NCI-H1436 treated with DMSO at 0.1 percent for 48 hours (cell line): Measurements from ENCODE around the gene TLR10.
"Not testable (repeated sequence)": the region's sequence is repeated elsewhere in the genome, so short reads cannot be mapped to it uniquely, and the experiment has no call there.

Source experiments
- DNase-seq: peaks from one replicate; lab custom pipeline; 2025; lab: John Stamatoyannopoulos, UW

TLR10 gene

DNA sequence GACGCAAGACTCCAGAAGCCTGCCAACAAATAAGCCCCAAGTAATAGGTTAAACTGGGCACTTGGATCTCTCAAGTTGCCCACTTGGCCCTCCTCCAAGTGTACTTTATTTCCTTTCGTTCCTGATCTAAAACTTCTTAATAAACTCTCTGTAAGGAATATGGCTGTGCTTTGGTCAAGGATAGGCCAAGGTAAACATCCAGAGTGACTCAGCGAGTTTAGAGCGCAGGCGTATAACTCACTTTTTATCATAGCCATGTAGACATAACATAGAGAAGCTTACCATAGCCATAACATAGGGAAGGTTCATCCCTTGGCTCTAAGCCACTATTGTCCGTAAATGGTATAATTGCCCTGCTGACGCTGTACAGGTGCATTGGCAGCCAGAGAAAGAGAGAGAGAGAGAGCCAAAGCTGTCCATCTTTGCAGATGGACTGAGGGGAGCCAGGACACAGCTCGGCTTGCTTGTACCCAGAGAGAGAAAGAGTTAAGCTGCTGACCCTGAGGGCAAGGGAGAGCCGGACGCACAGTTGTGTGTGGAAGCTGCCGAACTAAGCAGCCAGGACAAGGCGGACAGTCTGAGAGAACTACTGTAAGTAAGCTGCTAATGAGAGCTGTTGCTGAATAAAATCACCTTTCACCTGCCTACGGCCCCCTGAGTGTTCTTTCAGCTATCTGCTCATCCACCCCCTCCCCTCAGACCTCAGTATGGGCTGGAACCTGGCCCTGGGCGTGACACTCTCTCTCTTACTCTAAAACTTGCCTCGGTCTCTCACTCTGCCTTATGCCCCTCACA, 20.0 kb upstream of the TLR10 start:
- DNase-seq = no peak

- DNase-seq = no peak
Observed at GRCh38 chr4:38800961-38801450, 18.2 kb upstream of the TLR10 start.

GRCh38 chr4:38800366-38800765, 17.6 kb upstream of the TLR10 start:
- DNase-seq = no peak

DNA sequence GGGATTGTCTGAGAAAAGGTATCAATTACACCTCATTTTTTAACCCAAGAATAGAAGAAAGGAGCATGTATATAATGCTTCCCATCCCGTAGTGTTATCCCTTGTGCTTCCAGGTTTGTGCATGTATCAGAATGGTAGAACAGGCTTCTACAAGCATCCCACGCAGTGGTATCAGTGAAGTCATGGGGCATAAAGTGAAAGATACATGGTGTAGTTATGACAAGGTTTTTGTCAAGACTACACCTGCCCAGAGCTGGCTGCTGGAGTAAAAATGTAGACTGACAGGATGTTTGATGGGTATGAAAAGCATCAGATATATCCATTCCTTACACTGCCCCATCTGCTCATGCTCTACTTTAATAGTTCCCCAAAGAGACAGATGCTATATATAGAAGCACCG, 12.3 kb upstream of the TLR10 start:
- DNase-seq = no peak

DNA sequence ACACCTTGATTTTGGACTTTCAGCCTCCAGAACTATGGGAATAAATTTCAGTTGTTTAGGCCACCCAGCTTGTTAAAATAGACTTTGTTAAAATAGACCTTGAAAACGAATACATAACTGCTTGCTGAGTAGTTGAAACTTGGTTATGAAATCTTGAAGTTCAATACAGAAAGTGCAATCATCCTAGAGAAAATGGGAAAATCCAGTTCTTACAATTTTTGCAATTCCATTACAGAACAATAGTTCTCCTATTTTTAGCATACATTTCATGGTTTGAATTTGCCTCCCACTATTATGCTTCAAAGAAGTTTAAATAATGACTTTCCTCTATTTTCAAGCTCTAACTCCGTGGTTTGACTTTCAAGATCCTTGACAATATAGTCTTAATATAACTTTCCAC, 11.3 kb upstream of the TLR10 start:
- DNase-seq = no peak

DNA sequence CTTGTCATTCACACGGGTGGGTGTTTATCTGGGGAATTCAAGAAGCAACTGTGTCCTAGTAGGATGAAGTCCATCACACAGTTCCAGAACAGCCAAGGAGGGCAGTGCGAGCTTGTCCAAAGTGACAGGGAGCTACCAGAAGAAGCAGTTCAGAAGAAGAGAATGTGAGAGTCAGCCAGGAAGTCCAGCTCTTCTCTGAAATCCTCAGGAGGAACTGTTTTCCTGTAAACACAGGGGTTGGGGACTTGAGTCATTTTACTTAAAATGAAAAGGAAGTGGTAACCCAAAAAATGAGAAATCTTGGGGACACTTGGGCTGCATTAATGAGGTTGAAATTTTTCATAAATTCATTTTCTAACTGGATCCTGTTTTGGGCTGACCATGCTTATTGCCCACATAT, 8.2 kb upstream of the TLR10 start:
- DNase-seq = no peak

DNA sequence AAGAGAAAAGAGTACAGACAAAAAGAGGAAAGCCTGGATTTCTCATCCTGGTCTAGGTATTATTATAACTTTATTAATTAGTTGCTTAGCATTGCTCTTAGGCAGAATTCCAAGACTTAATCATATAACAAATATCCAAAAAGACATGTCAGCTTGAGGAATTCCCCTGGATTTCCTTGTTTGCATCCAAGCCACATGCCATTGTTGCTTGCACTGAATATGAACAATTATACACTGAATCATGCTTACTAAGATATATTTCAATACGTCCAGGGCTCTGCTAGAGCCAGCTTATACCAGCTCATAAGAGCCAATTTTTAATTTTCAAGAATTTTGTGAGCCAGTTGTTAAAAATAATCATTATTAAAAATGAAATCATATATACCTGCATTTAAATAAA, 5.5 kb upstream of the TLR10 start:
- DNase-seq = no peak

DNA sequence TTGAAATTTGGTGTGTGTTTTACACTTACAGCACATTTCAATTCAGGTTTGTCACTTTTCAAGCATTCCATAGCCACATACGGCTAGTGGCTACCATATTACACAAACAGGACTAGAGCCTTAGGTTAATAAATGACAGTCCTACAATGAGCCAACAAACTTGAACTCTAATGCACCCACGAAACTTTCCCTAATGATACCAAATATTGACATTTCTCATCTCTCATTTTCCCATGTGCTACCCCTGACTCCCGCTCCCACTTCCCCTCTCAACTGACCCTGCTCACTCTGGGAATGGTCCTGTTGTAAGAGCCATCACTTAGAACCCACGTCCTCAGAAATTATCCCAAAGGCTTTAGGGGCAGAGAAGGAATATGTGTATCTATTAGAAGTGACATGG, 4.9 kb upstream of the TLR10 start:
- no peak for DNase-seq

- DNase-seq = no peak
Observed at GRCh38 chr4:38785901-38786402, 3.2 kb upstream of the TLR10 start.

DNA sequence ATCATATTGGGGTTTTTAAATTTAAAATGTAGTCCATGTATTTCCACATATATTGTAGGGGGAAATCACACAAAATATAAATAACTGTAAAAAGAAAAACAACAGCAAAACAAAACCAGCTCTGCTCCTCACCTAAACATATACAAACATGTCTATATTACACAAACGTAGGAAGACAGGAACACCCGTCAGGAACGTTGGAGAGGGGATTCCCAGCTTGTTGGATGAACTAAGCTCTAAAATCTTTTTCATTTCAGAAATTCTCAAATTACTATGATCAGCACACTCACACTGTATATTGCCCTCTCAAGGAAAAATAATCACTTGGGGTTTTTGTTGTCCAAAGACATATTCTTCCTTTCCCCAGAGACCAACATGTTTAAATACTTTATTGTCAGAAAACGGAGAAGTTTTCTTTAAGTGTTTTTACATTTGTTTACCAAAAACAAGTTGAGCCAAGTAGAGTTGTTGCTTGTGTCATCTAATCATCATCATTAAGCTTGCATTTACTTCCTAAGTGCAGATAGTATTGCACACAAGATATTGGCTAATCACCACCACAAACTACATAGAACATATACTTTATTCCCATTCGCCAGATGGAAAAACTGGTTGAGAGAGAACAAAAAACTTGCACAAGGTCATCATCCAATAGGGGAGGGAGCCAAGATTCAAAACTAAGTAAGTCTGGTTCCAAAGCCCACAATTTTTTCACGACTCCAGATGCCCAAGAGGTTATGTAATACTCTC, 2.4 kb upstream of the TLR10 start:
- DNase-seq = no peak

- DNase-seq = no peak
Observed at GRCh38 chr4:38784141-38784540, 1.4 kb upstream of the TLR10 start.

- DNase-seq = no peak
Observed at GRCh38 chr4:38783109-38783460, 295 bp upstream of the TLR10 start.

DNA sequence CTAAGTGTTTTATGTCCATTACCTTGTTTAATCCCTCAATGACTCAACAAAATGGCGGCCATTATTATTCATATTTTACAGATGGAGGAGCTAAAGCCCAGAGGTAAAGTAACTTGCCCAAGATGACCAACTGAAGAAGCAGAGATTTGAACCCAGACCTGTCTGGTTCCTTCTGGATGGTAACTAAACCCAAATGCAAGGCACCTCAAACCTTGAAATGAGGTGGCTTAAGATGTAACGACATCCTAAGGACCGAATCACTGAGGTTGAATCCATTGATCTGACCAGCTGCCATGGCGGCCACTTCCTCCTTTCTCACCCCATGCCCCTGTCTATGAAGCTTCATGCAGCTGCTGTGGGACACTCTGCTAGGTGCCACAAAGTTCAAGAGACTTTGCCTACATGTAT, 932 bp downstream of the TLR10 start:
- DNase-seq = no peak

DNA sequence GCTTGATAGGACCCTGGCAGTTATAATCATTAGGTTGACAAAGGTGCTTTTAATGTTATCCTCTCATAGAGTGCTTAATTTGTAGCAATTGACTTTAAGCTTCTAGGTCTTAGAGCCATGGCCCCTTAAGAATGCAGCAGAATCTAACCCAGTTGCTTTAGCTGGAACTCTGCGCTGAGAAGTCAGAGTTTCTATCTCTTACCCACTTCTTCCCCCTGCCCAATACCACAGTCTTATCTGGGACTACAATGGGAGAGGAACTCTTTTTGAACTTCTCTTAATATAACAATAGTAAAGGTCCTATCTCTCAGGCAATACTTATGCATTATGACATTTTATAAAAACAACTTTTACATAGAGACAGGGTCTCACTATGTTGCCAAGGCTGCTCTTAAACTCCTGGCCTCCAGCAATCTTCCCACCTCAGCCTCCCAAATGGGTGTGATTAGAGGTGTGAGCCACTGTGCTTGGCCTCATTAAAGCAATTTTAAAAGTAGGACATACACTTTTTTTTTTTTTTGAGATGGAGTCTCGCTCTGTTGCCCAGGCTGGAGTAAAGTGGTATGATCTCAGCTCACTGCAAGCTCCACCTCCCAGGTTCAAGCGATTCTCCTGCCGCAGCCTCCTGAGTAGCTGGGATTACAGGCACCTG, 1.8 kb downstream of the TLR10 start:
- no peak for DNase-seq

DNA sequence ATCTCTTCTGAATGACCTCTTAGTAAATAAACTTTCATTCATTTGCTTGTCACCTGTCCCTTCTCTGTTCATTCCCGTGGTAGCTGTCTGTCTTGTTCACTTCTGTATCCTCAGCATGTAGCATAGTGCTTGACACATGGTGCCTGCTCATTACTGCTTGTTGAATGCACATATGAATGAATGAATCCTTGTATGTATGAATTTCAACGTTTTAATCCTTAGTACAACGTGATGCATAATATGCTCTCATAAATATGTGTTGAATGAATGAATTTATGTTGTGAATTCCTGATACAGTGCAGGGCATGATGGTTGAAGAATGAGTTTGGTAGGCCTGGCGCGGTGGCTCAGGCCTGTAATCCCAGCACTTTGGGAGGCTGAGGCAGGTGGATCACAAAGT, 3.0 kb downstream of the TLR10 start:
- no peak for DNase-seq

- DNase-seq = not testable (repeated sequence)
Observed at GRCh38 chr4:38777925-38778324, 4.9 kb downstream of the TLR10 start.

DNA sequence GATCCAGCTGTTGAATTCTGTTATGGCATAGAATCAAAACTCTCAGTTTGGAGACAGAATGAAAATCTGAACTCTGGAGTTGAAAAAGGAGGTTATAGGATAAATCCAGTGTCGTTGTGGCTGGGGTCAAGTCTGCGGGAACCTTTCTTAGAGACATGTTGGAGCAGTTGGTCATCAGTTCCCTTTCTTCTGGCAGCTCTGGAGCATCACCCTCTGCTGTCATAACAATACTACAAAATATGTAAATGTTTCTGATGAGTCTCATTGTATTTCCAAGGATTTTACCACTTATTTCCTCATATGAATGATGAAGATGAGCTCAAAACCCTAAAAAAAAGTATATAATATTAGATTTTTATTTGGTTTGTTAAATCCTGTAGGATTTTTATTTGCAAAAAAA, 7.5 kb downstream of the TLR10 start:
- no peak for DNase-seq

DNA sequence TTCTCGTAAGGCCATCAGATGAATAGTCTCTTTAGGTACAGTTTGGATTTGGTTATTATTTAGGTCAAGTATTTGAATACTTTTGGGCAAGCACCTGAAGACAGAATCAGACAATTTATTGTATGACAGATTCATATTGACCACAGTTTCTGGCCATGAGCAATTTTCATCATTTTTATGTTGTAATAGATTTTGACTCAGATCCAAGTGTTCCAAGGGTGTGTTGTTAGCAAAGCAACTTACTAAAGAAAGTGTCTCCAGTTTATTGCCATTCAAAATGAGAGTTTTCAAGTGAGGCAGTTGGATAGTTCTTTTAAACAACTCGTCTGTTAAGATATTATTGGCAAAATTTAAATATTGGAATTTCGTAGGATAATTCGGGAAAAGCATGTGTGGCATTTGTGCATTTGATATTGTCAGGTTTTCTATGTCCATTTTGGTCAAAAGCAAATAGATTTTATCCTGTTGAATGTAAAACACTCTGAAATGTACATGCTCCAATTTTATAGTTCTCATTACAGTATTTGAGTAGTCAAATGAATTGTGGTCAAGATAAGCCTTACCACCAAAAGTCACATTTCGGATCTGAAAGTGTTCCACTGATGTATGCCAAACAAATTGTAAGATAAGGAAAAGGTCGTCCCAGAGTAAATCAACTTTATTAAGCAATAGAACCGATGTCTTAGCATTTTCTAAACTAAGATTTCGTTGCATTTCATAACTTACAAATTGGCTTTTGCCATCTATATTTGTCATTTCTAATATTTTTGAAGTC, 8.4 kb downstream of the TLR10 start:
- no peak for DNase-seq

DNA sequence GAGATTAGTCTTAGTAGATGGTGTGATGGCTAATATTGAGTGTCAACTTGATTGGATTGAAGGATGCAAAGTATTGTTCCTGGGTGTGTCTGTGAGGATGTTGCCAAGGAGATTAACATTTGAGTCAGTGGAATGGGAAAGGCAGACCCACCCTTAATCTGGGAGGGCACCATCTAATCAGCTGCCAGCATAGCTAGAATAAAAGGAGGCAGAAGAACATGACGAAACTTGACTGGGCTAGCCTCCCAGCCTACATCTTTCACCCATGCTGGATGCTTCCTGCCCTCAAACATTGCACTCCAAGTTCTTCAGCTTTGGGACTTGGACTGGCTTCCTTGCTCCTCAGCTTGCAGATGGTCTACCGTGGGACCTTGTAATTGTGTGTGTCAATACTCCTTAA, 12.5 kb downstream of the TLR10 start:
- DNase-seq = not testable (repeated sequence)

DNA sequence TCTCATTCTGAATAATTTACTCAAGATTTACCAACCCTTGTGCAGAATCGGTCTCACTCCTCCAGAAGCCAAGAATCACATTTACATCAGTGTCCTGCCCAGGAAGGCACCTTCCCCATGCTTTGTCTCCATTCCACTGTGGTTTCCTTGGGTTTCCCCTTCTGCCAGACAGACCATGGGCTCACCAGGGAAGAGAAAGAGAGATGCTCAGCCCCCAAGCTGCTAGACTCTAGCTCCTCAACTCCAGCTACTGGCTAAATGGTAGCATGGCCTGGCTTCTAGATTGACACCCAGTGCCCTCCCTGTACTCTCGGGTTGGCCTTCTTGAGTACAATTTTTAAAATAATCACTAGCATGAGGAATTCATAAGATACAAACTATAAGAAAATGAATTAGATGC, 12.9 kb downstream of the TLR10 start:
- no peak for DNase-seq

DNA sequence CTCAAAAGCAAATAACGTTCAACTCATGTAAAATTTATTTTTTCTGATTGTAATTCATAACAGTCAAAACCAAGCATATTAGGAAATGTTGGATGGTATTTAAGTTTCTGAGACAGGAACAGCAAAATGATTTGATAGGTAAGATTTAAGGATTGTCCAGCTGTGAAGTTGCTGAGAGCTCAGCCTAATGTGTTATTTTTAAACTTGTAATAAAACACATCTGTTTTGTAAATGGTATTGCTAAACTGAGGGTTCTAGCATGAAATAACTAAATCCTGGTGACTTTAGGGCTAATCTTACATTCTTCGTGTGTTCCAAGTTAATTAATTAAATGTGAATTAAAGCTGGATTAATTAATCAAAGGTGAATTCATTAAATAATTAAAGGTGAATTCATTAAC, 13.3 kb downstream of the TLR10 start:
- DNase-seq = no peak

- no peak for DNase-seq
Observed at GRCh38 chr4:38768968-38769394, 13.8 kb downstream of the TLR10 start.
